Pulmonary artery endothelial cell (primary cell): ENCODE results near the gene ADIG. TPM values are rescaled to one million over a fixed set of nuclear protein-coding genes. Genes with fewer than 3 reads are reported as not detected.

Experiments
- DNase-seq: peaks from one replicate; pipeline ENCODE4 v3.0.0-alpha.2; 2011; ENCODE audit warnings: low read depth, low spot score
- total RNA-seq: library from RNA; depleted of rRNA; stranded (reverse); fragments of >200 nt; gene quantifications from 2 replicates; pipeline ENCODE4 v1.2.3, GENCODE V29; 2014

Gene ADIG
- not detected in 2 replicates for total RNA-seq

DNA sequence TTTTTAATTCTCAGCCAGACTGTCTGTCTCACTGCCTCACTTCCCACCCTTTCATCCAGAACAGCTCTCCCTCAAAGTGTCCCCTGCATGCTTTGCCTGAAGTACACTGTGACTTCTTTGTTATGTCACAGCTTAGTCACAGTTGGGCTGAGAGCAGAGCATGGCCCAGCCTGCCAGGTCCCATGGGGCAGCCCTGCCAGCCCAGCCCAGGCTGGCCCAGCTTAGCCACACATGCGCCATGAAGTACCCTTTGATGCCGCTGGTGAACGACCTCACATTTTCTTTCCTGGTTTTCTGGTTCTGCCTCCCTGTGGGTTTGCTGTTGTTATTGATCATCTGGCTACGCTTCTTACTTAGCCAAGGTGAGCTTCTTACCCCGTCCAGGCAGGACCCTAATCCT lies at the start of gene ADIG:
Gene ADIG (plus strand): TSS at position 185 of the 400 bp plus-strand sequence. CDS start 54 bp downstream, at position 239.
- no peak for DNase-seq

DNA sequence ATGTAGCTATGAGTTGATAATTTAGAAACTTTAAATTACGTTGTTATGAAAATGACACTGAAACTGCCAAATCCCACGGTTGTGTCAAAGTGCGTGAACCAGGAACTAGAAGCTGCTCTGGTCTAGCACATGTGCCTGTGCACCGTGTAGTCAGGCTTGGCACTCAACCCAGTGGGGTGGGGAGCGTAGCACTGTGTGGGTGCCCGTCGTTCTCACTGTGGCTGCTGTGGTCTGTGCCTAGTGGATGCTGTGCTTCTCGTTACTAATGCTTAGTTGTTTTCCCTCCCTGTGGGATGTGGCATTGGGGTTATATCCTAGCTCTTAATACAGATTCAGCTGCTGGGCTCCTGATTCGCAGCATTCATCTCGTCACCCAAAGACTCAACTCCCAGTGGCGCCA lies 46.2 kb upstream of the ADIG start:
- no peak for DNase-seq

DNA sequence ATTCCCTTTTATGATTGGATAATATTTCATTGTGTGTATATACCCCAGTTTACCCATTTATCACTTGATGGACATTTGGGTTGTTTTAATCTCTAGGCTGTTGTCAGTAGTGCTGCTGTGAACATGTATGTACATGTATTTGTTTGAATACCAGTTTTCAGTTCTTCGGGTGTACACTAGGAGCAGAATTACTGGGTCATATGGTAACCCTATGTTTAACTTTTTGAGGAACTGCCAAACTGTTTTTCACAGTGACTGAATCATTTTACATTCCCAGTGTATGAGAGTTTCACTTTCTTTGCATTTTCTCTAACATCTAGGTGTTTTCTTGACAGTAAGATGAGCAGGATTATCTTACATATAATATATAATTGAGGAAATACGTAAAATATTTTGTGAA lies 44.7 kb upstream of the ADIG start:
- no peak for DNase-seq

DNA sequence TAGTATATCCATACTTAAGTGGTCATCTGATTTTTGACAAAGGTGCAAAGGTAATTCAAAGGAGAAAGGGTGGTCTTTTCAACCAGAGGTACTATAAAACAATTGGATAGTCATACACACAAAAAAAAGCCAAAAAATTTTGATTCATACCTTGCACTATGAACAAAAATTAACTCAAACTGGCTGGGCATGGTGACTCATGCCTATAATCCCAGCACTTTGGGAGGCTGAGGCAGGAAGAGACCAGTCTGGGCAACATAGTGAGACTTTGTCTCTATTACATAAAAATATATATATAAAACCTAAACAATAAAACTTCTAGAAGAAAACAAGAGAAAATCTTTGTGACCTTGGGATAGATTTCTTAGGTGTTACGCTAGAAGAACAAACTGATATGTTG lies 43.8 kb upstream of the ADIG start:
- DNase-seq, result no peak

DNA sequence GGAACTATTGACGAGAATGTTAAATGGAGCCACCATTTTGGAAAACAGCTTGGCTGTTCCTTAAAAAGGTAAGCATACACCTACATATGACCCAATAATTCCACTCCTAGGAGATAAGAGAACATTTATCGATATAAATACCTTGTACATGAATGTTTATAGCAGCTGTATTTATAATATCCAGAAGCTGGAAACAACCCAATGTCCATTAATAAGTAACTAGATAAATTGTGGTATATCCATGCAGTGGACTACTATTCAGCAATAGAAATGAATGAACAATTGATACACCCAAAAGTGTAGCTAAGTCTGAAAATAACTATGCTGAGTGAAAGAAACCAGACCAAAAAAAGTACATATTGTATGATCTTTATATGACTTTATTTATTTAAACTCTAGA lies 42.2 kb upstream of the ADIG start:
- no peak for DNase-seq

DNA sequence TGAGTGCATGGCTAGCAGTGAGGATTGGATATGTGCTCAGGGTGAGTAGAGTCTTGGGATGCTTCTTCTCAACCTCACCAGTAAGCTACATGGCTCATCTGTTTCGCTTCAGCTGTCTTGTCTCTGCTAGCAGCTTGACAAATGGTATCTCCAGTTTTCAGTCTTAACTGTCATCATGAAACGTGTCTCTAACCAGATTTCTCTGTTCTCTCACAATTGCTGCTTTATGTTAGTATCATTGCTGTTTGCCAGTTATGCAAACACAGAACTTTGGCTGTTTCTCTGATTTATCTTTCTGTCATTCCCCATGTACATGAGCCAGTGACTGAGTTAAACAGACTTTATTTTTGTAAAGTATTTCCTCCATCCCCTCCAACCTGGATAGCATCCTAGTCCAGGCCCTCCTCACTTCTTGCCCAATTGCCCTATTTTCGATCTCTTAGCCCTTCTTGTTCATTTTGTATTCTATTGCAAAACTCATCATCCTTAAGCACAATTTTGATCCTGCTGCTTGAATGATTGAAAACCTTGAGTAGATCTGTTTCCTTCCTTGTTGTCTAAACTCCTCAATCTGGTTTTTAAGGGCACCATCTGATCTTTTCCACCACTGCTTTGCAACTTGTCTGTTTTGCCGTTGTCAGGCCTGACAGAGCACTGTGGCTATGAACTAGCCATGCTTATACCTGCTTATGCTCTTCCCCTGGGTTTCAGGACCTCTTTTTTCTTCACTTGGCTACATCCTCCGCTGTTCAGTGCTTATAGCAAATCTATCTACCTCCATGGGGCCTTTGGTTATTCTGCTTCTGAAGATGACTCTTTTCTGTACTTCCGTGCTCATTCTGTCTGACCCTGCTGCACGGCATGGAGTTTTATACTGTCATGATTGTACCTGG lies 37.7 kb upstream of the ADIG start:
- DNase-seq, result no peak

DNA sequence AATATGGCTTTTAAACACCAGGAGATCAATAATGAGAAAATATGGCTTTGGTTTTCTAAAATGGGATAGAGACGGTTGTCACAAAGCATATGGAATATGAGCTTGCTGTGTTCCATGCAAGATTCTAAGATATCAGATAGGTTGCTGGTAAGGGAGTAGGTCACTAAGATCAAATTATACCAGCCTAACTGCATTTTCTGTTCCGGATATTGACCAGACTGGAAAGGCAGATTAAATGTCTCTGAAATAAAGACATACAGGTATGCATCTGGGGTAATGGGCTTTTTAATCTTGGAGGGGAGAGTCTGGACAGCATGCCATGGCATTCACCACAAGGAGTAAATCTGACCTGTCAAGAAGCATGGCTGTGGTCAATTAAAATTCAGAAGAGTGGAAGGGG lies 35.2 kb upstream of the ADIG start:
- DNase-seq, result no peak

DNA sequence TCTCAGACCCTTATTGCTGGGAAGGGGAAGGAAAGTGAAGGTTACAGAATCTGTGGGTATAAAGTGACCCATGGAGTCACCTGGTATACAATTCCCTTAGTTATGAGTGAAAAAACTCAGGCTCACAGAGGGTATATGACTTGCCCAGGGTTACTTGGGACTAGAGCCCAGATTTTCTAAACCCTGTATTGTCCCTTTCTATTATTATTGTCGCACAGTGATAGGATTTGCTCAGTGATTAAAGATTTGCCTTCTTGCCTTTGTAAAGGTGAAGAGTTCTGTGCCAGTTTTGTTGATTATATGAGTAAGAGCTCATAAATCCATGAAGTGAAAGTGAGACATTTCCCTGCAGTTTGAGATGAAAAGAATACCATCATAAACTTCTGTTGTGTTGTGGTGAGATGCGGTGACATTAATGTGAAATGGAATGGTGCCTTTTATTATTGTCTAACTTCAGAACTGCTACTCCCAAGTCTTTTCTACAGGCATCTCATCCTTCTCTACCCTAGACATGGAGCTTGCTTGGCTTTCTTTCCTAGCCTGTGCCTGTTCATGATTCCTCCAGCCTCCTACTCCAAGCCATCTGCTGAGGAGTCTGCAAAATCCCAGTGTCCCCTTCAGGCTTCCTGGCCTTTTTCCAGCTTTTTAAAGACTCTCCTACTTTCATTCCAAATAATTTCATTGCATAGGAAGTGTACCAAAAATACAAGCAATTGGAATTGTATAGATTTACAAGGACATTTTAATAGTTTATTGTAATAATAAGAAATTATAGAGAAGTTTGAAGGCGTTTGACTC lies 33.5 kb upstream of the ADIG start:
- no peak for DNase-seq

DNA sequence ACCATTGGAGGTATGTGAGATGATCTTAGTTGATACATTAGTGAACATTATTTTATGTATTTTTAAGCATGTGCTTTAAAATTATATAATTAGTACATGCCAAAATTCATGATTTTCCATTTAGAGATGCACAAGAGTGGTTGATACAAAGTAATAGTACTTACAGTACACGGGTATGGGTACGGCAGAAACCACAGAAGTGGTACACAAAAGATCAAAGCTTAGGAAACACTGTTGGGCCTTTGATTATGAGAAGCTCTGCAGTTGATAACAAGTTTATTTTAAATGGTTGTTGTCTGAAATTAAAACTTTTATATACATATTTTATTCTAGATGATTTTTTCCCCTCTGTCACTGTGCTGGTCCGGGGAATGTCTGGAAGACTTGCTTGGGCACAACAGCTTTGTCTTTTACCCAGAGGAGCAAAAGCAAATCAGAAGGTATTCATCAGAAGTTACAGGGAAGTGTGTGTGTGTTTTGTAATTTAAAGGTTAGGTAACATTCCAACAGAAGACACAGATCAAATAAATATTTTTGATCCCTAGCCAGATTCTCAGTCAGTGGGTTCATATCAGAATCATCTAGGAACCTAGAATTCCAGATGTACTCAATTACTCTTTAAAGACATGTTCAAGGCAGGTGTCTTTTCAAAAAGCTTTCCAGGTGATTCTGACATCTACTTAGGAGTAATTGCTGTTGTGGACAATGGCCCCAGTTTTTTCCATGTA lies 32.5 kb upstream of the ADIG start:
- no peak for DNase-seq

DNA sequence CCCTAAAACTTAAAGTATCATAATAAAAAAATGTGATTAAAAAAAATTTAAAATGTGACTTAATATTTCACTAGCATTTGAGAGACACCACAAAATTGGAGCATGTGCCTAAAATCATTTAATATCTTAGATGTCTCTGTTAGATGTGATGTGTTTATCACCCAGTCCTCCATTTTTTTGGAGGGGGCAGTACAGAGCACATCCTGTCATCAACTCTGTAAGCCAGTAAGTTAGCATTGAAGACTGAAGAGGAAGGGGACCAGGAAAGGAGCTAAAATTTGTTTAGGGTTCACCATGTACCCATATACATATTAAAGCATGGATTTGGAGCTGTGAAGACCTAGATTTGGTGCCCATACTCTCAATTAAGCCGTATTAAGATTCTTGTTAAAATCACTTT lies 30.7 kb upstream of the ADIG start:
- no peak for DNase-seq

DNA sequence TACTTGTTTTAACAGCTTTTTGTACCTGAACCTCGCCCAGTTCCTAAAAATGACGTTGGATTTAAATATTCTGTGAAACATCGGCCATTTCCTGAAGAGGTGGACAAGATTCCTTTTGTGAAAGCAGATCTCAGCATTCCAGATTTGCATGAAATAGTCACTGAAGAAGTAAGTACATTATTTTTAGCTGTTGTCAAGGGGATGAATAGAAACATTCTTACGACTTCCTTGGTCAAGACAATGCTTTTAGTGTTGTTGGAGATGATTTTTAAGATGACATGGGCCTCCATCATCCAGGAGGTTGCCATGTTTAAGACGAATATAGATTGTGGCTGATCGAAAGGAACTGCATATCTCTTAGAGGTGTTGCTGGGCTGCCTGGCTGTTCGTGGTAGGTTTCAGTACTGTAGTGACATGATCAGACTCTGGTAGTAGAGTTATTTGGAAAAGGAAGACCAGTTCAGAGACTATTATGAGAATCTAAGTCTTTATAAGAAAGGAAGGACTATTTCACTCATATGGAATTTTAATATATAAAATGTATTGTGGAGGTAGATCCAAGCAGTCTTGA lies 29.9 kb upstream of the ADIG start:
- no peak for DNase-seq

DNA sequence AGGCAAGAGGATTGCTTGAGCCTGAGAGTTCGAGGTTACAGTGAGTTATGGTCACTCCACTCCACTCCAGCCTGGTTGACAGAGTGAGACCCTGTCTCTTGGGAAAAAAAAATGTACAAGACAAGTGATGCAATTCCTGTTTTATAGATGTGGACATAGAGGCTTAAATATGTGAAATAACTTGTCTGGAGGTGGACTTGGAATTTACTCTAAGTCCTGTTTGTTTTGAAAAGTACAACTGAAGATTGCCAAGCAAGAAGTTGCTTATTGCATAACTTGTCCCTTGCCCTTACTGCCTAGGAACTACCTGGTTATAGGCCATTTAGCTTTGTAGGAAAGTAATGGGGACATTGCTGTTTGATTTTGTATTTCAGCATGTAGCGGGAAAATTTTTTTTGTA lies 26.0 kb upstream of the ADIG start:
- no peak for DNase-seq

DNA sequence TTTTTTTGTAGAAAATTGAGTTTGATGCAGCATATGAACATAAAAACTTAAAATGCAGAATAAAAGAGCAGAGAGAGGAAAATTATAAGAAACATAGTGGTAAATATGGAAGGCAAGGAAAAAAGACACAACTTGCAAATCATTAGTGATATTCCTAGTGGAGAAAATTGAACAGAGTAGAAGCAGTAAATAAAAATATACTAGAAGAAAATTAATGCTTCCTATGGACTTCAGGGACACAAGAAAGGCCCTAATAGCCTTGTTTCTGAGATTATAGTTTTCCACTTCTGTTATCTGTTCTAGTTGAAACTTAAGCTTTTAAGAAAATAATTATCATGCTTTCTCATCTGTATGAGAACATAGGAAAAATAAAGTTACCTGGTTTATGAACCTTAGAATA lies 25.6 kb upstream of the ADIG start:
- no peak for DNase-seq

DNA sequence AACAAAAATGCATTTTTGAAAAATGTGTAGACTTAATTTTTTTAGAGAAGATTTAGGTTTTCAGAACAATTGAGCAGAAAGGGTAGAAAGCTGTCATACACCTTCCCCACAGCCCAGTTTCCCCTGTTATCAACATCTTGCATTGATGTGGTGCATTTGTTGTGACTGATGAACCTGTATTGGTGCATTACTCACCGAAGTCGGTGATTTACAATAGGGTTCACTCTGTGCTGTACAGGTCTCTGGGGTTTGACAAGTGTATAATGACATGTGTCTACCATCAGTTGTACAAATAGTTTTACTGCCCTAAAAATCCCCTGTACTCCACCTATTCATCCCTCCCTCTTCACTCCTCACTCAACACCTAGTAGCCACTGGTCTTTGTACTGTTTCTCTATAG lies 23.8 kb upstream of the ADIG start:
- no peak for DNase-seq

DNA sequence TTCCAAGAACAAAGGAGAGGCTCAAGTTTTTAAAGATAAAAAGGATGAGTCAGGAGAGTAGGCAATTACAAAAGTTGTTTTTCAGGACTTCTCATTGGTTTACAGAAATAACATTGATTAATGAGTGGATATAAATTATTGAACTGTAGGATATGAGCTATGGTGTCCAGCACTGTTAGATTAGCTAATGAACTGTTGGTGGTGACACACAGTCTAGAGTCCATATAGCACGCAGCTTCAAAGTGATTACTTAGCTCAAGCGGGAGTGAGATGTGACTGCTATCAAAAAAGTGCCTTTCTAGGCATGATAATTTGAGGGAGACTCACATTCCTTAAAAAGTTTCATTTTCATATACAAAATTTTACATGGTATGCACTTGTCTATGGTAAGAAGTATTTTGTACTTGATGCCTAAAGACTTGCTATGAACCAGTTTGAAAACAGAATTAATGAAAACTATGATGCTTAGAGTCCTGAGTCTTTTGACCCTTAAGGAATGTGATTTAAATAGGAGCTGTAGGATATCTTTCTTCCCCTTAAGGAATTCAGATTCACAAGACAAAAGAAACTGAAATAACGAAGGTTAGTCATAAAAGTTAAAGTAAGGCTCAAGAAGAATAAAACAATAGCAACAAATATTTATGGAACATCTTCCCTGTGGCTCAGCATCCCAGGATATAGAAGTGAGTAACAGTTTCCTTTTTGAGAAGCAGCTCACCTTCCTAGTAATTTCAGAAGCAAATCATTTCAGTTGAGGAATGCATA lies 22.2 kb upstream of the ADIG start:
- no peak for DNase-seq

DNA sequence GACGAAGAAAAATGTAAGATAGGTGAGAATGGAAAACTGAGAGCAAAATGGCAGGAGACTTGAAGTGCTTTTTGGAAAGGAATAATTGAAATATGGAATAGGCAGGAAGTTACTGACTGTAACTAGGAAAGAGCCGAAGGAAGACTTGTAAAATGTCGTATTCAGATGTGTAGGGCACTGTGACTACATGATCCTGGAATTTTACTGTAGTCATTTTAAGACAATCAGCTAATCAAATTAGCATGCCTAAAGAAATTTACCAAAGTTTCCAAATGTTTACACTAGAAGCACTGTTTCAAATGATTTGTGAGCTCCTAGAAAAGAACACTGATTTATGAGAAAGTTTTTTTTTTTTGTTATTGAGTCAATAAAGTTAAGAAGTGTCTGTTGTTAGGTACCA lies 21.2 kb upstream of the ADIG start:
- DNase-seq, result no peak

DNA sequence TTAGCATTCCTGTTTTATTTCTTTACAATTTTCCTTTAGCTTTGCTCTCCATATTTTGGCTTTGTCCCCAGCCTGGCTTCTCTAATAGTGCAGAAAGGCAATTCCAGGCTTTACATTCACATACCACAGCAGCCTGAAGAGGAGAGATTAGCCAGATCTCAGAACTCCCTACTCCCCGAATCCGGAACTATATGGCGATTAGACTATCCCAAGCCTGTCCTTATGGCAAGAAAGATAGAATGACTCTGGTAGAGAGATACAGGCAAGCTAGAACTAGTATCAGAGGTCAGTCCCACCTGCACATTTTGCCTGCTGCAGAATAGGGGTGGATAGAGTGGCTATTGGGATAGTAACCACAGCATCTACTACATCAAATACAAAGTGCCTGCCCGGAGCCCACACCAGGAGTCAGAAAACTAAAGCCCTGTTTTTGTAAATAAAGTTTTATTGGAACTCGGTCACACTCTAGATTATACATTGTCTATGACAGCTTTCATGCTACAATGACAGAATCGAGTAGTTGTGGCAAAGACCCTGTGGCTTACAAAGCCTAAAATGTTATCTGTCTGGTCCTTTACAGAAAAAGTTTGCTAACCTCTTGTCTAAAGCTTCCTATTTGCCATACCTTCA lies 17.1 kb upstream of the ADIG start:
- DNase-seq, result no peak

DNA sequence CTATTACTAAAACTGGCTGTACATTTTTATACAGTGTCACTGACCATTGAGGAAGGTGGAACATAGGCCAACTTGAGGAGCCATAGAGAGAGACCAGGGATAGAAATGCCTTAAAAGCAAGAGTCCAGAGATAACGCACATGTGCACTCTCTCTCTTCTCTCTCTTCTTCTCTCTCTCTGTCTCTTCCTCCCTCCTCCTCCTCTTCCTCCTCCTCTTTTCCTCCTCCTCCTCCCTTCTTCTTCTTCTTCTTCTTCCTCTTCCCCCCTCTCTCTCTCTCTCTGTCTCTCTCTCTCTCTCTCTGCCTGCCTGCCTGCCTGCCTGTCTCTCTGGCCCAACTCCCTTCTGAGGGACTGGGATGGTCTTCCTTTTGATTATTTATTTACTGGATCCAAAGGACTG lies 16.3 kb upstream of the ADIG start:
- no peak for DNase-seq

DNA sequence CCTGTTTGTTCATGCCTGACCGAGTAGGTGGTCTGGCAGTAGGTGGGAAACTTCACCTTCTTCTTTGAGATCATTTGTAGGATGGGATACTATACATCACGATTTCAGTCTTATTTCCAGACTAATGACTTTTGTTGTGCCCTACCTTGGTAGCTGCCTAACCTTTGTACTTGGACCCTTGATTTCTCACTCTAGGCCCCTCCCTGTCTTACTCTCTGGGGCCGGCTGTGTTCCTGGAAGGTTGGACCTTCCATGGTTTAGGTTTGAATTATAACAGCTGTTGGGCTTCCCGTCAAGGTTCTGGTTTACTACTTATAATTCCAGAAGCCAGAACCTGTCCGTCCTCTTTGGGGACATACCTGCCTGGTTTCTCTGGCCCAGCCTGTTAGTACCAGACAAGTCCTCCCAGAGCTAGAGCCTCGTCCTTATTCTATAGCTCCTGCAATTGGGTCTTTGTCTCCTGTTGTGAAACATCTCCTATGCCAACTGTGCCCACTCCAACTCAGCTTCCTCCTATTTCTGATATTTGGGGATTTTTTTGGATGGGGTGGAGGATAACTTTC lies 14.9 kb upstream of the ADIG start:
- no peak for DNase-seq
